HG03097 (cell line): ENCODE results near the gene SDHAF1.

ENCODE experiments used
- ATAC-seq: cut with Tn5 transposase; IDR thresholded peaks from one replicate; pipeline ENCODE4 v1.9.1; 2021; ENCODE audit not compliant: unreplicated experiment, low FRiP score

SDHAF1 gene

GRCh38 chr19:35986664-35987570, 8.1 kb upstream of the SDHAF1 start:
- no peak for ATAC-seq

GRCh38 chr19:35987571-35987896, 7.5 kb upstream of the SDHAF1 start:
- no peak for ATAC-seq

GRCh38 chr19:35988824-35989223, 6.2 kb upstream of the SDHAF1 start:
- ATAC-seq: no peak

GRCh38 chr19:35990156-35990555, 4.8 kb upstream of the SDHAF1 start:
- no peak for ATAC-seq

- no peak for ATAC-seq
These were observed 3.9 kb upstream of the SDHAF1 start for GRCh38 chr19:35990771-35991730.

GRCh38 chr19:35991731-35992450, 3.1 kb upstream of the SDHAF1 start:
- ATAC-seq: no peak

GRCh38 chr19:35992907-35993765, 1.9 kb upstream of the SDHAF1 start:
- ATAC-seq: no peak

- ATAC-seq: no peak
These were observed 927 bp upstream of the SDHAF1 start for GRCh38 chr19:35993923-35994598.

GRCh38 chr19:35996777-35997176, 1.8 kb downstream of the SDHAF1 start:
- no peak for ATAC-seq

GRCh38 chr19:36001605-36002004, 6.6 kb downstream of the SDHAF1 start:
- no peak for ATAC-seq

- no peak for ATAC-seq
These were observed 8.3 kb downstream of the SDHAF1 start for GRCh38 chr19:36003284-36003683.

GRCh38 chr19:36006955-36007354, 12.0 kb downstream of the SDHAF1 start:
- no peak for ATAC-seq

GRCh38 chr19:36008336-36008978, 13.5 kb downstream of the SDHAF1 start, which contains the start of gene SYNE4:
TSS of gene SYNE4 (minus strand) at chr19:36008813. CDS start at chr19:36008681, 132 bp downstream.
- no peak for ATAC-seq

- ATAC-seq: no peak
These were observed 14.2 kb downstream of the SDHAF1 start for GRCh38 chr19:36009220-36009619.

- ATAC-seq: no peak
These were observed 14.8 kb downstream of the SDHAF1 start for GRCh38 chr19:36009633-36010379.

- ATAC-seq: no peak
These were observed 15.4 kb downstream of the SDHAF1 start for GRCh38 chr19:36010402-36010801.

- no peak for ATAC-seq
These were observed 18.5 kb downstream of the SDHAF1 start for GRCh38 chr19:36013280-36014011.
